ENCODE measurements around the gene RC3H1. TPM values are rescaled to one million over a fixed set of nuclear protein-coding genes. Genes with fewer than 3 reads are reported as not detected.
"Not testable (repeated sequence)": the region's sequence is repeated elsewhere in the genome, so short reads cannot be mapped to it uniquely, and the experiment has no call there.

Gene RC3H1
- total and polyA plus RNA-seq, 2 donors = 8.8 to 16.5 TPM

DNA sequence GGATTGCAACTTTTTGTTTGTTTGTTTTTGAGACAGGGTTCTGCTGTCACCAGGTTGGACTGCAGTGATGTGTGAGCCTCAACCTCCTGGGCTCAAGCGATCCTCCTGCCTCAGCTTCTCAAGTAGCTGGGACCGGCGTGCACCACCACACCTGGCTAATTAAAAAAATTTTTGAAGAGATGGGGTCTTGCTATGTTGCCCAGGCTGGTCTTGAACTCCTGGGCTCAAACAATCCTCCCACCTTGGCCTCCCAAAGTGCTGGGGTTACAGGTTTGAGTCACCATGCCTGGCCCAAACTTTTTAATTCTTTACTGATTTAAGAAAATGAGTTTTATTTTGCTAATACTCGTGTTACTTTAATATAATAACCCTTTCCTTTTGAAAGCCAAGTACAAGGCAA lies 73.6 kb downstream of the RC3H1 start:
- Histone ChIP-seq H3K4me1 (ENCODE audit: control insufficient read depth in 2 of 2, insufficient read depth in 2 of 2, low read length in 2 of 2) (no peaks in the 10 kb centered on the region), H3K27me3 (ENCODE audit: control insufficient read depth in 2 of 2, insufficient read depth in 1 of 2, low read length in 1 of 2) (no peaks in the 10 kb centered on the region), H3K4me3 (ENCODE audit: low read length in 2 of 2) (no peak overlapping the region), H3K36me3 (ENCODE audit: control insufficient read depth in 2 of 2, insufficient read depth in 2 of 2, low read length in 1 of 2) (peaks cover 39 to 72% of the 10 kb centered on the region in 2 donors), H3K9me3 (ENCODE audit: control insufficient read depth in 2 of 2, insufficient read depth in 1 of 2, low read length in 1 of 2) (no peaks in the 10 kb centered on the region), H3K27ac (ENCODE audit: low read depth in 1 of 2, low read length in 1 of 2) (no peak overlapping the region)
- over 99% methylated on average over 4 of the region's 4 CpGs for WGBS
- no peak for DNase-seq (ENCODE audit: low read depth in 6 of 9, low spot score in 9 of 9)

DNA sequence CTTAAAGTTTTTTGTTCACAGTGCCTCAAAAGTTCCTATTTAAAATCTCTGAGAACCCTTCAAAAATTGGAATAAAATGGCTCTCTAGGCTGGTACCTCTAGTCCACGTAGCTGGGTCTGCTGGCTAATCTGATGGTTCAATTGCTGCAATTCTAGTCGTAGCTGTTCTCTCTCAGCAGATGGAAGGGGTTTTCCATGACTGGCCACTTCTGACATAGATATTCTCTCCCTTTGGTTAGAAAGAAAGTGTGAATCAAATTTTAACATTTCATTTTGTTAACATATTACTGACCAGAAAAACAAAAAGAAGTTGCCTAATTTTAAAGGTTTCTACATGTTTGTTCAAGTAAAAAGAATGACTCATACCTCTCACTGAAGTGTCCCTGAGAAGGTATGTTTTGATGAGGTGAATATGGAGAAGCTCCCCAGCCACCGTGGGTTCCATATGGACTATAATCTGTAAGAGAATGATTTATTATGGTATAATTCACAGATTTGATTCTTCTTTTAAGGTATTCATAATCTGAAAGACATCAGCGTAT lies 75.7 kb downstream of the RC3H1 start:
- DNase-seq (ENCODE audit: low read depth in 6 of 9, low spot score in 9 of 9) = no peak
- Histone ChIP-seq H3K4me3 (ENCODE audit: low read length in 2 of 2) (no peak overlapping the region), H3K27me3 (ENCODE audit: control insufficient read depth in 2 of 2, insufficient read depth in 1 of 2, low read length in 1 of 2) (no peaks in the 10 kb centered on the region), H3K36me3 (ENCODE audit: control insufficient read depth in 2 of 2, insufficient read depth in 2 of 2, low read length in 1 of 2) (peaks cover 37 to 75% of the 10 kb centered on the region in 2 donors), H3K4me1 (ENCODE audit: control insufficient read depth in 2 of 2, insufficient read depth in 2 of 2, low read length in 2 of 2) (no peaks in the 10 kb centered on the region), H3K27ac (ENCODE audit: low read depth in 1 of 2, low read length in 1 of 2) (no peak overlapping the region), H3K9me3 (ENCODE audit: control insufficient read depth in 2 of 2, insufficient read depth in 1 of 2, low read length in 1 of 2) (no peaks in the 10 kb centered on the region)
- WGBS = 96% methylated on average over 4 of the region's 4 CpGs

DNA sequence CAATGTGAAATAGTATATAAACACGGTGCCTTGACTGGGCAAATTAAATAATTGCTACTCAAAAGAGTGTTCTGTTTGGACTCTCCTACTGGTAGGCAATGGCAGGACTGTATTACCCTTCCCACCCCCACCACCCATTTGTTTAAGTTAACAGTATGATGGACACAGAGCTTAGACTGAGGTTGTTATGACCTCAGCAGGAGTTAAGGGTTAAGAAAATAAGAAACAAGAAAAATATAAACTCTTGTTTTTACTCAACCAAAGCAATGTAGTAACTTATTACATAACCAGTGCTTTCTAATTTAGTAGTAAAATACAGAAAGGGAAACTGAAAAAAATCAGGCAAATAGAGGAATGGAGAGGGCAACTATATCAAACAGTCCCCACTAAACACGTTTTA lies 85.1 kb downstream of the RC3H1 start:
- no peak overlapping the region for H3K4me3 ChIP-seq (ENCODE audit: low read length in 2 of 2)
- no peak for DNase-seq (ENCODE audit: low read depth in 6 of 9, low spot score in 9 of 9)
- WGBS = 98% methylated on average over 2 of the region's 2 CpGs
- H3K27me3 ChIP-seq (ENCODE audit: control insufficient read depth in 2 of 2, insufficient read depth in 1 of 2, low read length in 1 of 2) = no peaks in the 10 kb centered on the region
- no peaks in the 10 kb centered on the region for H3K4me1 ChIP-seq (ENCODE audit: control insufficient read depth in 2 of 2, insufficient read depth in 2 of 2, low read length in 2 of 2)
- no peak overlapping the region for H3K27ac ChIP-seq (ENCODE audit: low read depth in 1 of 2, low read length in 1 of 2)
- peaks cover 22 to 51% of the 10 kb centered on the region in 2 donors for H3K36me3 ChIP-seq (ENCODE audit: control insufficient read depth in 2 of 2, insufficient read depth in 2 of 2, low read length in 1 of 2)
- no peaks in the 10 kb centered on the region for H3K9me3 ChIP-seq (ENCODE audit: control insufficient read depth in 2 of 2, insufficient read depth in 1 of 2, low read length in 1 of 2)

DNA sequence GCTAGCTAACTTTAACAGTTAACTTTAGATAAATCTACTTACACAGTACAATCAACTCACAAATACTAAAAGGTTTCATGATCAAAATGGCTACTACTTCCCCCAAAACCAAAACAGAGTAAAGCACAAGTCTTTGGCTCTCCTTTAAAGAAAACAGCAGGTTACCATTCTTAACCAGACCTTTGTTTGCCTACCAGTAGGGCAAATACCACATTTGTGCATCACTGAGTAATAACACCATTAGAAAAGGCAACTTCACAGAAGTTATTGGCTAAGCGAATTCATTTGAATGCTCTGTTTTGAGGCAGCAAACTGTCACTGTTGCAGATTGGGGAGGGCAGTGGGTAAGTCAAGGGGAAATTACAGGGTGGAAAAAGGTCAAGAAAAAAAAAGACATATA lies 87.7 kb downstream of the RC3H1 start:
- Histone ChIP-seq H3K36me3 (ENCODE audit: control insufficient read depth in 2 of 2, insufficient read depth in 2 of 2, low read length in 1 of 2) (peaks cover 15 to 37% of the 10 kb centered on the region in 2 donors), H3K27me3 (ENCODE audit: control insufficient read depth in 2 of 2, insufficient read depth in 1 of 2, low read length in 1 of 2) (no peaks in the 10 kb centered on the region)
- 96% methylated on average over 1 of the region's 1 CpG for WGBS

DNA sequence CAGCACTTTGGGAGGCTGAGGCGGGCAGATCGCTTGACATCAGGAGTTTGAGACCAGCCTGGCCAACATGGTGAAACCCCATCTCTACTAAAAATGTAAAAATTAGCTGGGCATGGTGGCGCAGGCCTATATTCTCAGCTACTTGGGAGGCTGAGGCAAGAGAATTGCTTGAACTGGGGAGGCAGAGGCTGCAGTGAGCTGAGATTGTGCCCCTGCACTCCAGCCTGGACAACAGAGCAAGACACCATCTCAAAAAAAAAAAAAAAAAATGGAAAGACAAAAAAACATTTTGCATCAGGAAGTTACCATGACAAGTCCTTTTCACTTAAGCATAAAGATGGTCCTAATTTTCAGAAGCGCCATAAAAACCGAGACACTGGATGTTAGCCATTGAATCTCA lies 91.6 kb downstream of the RC3H1 start:
- not testable (repeated sequence) for H3K4me3 ChIP-seq (ENCODE audit: low read length in 2 of 2); H3K36me3 ChIP-seq (ENCODE audit: control insufficient read depth in 2 of 2, insufficient read depth in 2 of 2, low read length in 1 of 2); H3K27ac ChIP-seq (ENCODE audit: low read depth in 1 of 2, low read length in 1 of 2); DNase-seq (ENCODE audit: low read depth in 6 of 9, low spot score in 9 of 9); H3K9me3 ChIP-seq (ENCODE audit: control insufficient read depth in 2 of 2, insufficient read depth in 1 of 2, low read length in 1 of 2); H3K4me1 ChIP-seq (ENCODE audit: control insufficient read depth in 2 of 2, insufficient read depth in 2 of 2, low read length in 2 of 2); H3K27me3 ChIP-seq (ENCODE audit: control insufficient read depth in 2 of 2, insufficient read depth in 1 of 2, low read length in 1 of 2)
- WGBS = 98% methylated on average over 5 of the region's 5 CpGs

More for the DNA sequence above, 87.7 kb downstream of the RC3H1 start:
- Histone ChIP-seq H3K4me3 (ENCODE audit: low read length in 2 of 2) (no peak overlapping the region), H3K9me3 (ENCODE audit: control insufficient read depth in 2 of 2, insufficient read depth in 1 of 2, low read length in 1 of 2) (no peaks in the 10 kb centered on the region), H3K27ac (ENCODE audit: low read depth in 1 of 2, low read length in 1 of 2) (no peak overlapping the region), H3K4me1 (ENCODE audit: control insufficient read depth in 2 of 2, insufficient read depth in 2 of 2, low read length in 2 of 2) (no peaks in the 10 kb centered on the region)
- DNase-seq (ENCODE audit: low read depth in 6 of 9, low spot score in 9 of 9) = no peak

DNA sequence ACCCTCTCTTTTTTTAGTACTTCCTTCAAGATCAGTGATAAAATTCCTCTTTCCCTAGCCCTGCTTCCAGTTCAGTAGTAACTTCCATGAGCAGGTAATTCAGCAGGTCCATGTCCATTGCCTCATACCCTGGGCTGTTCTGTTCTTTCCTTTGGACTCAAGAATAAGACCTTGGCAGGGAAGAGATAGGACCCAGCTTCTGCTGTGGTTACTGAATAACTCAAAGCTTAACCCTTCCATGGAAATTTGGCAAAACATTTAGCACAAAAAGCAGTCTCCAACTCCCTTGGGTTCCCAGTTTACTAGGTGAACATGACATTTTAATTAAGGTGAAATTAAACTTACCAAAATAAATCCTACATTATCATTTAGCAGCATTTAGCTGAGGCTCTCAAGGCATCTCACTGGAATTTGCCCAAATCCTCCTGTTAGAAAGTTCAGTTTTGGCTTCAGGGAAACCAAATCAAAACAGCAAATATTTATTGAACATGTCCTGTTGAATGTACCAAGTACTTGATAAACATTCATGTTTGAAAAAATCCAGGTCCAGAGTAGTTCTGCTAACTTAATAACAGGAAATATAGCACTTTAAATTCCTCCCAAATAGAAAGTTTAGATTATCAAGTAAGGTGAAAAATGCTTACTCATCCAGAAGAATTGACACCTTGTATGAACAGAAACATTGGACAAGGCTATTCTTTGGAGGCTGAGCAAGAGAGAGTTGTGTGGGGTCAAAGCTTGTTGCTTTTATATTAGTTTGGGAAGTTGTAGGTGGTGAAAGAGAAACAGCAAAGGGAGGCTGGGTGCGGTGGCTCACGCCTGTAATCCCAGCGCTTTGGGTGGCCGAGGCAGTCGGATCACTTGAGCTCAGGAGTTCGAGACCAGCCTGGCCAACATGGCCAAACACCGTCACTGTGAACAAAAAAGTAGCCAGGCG lies 96.6 kb downstream of the RC3H1 start:
- H3K4me1 ChIP-seq (ENCODE audit: control insufficient read depth in 2 of 2, insufficient read depth in 2 of 2, low read length in 2 of 2) = no peaks in the 10 kb centered on the region
- H3K4me3 ChIP-seq (ENCODE audit: low read length in 2 of 2) = no peak overlapping the region
- 98% methylated on average over 8 of the region's 8 CpGs for WGBS
- H3K9me3 ChIP-seq (ENCODE audit: control insufficient read depth in 2 of 2, insufficient read depth in 1 of 2, low read length in 1 of 2) = no peaks in the 10 kb centered on the region
- H3K36me3 ChIP-seq (ENCODE audit: control insufficient read depth in 2 of 2, insufficient read depth in 2 of 2, low read length in 1 of 2) = no peaks in the 10 kb centered on the region
- no peaks in the 10 kb centered on the region for H3K27me3 ChIP-seq (ENCODE audit: control insufficient read depth in 2 of 2, insufficient read depth in 1 of 2, low read length in 1 of 2)
- DNase-seq (ENCODE audit: low read depth in 6 of 9, low spot score in 9 of 9) = no peak
- no peak overlapping the region for H3K27ac ChIP-seq (ENCODE audit: low read depth in 1 of 2, low read length in 1 of 2)

GRCh38 chr1:173920861-173921260 lies 101.3 kb downstream of the RC3H1 start:
- H3K36me3 ChIP-seq (ENCODE audit: control insufficient read depth in 2 of 2, insufficient read depth in 2 of 2, low read length in 1 of 2) = no peaks in the 10 kb centered on the region

DNA sequence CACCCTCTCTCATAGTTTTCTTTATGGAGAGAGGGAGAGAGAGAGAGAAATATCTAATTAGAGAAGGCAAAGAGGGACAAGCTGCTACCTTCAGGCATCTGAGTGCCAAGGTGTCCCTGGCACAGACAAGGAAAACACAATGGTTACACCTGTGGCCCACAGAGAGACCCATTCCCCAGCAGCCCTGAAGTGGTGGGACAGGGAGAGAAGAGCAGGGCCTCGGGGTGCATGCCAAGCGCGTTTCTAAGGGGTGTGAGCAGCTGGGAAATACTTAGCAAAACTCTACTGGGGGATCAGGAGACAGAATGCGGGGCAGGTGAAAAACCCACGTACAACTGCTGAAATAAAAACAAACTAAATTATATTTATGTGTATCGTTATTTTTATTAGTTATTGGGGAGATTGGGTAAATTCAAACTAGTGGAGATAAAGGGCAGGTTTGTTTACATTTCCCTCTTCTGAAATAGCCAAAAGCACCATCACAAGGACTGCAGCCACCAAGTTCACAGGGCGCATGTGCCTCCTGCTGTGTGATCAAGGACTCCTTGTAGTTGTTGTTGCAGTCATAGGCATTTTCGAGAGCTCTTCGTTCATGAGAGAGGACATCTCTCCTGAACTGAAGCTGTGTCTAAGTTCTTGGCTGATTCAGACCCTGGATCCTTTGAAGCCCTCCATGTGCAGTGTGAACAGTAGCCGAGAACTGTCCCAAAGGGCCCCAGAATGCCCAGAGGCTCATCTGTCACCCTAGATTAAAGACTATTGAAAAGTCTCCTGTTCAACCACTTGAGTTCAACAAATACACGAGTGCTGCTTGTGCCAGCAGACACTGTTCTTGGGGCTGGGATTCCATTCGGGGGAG lies 104.3 kb downstream of the RC3H1 start:
- no peaks in the 10 kb centered on the region for H3K4me1 ChIP-seq (ENCODE audit: control insufficient read depth in 2 of 2, insufficient read depth in 2 of 2, low read length in 2 of 2)
- H3K36me3 ChIP-seq (ENCODE audit: control insufficient read depth in 2 of 2, insufficient read depth in 2 of 2, low read length in 1 of 2) = no peaks in the 10 kb centered on the region
- no peaks in the 10 kb centered on the region for H3K27me3 ChIP-seq (ENCODE audit: control insufficient read depth in 2 of 2, insufficient read depth in 1 of 2, low read length in 1 of 2)
- 97% methylated on average over 12 of the region's 12 CpGs for WGBS
- H3K27ac ChIP-seq (ENCODE audit: low read depth in 1 of 2, low read length in 1 of 2) = no peak overlapping the region
- H3K9me3 ChIP-seq (ENCODE audit: control insufficient read depth in 2 of 2, insufficient read depth in 1 of 2, low read length in 1 of 2) = peaks cover 0 to 3% of the 10 kb centered on the region in 2 donors
- DNase-seq (ENCODE audit: low read depth in 6 of 9, low spot score in 9 of 9) = no peak
- no peak overlapping the region for H3K4me3 ChIP-seq (ENCODE audit: low read length in 2 of 2)

More at GRCh38 chr1:173920861-173921260, 101.3 kb downstream of the RC3H1 start:
- Histone ChIP-seq H3K27ac (ENCODE audit: low read depth in 1 of 2, low read length in 1 of 2) (no peak overlapping the region), H3K27me3 (ENCODE audit: control insufficient read depth in 2 of 2, insufficient read depth in 1 of 2, low read length in 1 of 2) (no peaks in the 10 kb centered on the region), H3K4me3 (ENCODE audit: low read length in 2 of 2) (no peak overlapping the region), H3K4me1 (ENCODE audit: control insufficient read depth in 2 of 2, insufficient read depth in 2 of 2, low read length in 2 of 2) (no peaks in the 10 kb centered on the region), H3K9me3 (ENCODE audit: control insufficient read depth in 2 of 2, insufficient read depth in 1 of 2, low read length in 1 of 2) (no peaks in the 10 kb centered on the region)
- WGBS = 97% methylated on average over 5 of the region's 5 CpGs
- DNase-seq (ENCODE audit: low read depth in 6 of 9, low spot score in 9 of 9) = no peak

DNA sequence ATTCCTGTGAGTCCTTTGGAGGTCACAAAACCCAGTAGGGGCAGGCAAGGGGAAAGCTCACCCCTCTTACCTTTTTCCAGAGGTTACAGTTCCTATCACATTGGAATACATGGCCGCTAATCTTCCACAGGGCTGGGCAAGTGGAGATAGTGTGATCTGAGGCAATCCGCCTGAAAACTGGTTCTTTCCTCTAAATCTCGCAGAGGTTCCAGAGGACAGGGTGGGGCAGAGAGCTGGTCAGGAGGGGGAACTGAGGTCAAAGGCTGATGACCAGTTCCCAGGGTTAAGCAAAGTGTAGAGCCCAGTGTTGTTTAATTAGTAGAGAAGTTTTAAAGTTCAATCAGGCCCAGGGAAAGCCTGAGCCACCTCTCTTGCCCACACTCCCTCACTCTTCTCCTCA lies 105.0 kb downstream of the RC3H1 start, which contains the start of gene SERPINC1:
Gene SERPINC1 (minus strand): TSS at position 179 of the 400 bp plus-strand sequence. CDS start 68 bp downstream, at position 111.
- WGBS = 96% methylated on average over 3 of the region's 3 CpGs
- no peaks in the 10 kb centered on the region for H3K4me1 ChIP-seq (ENCODE audit: control insufficient read depth in 2 of 2, insufficient read depth in 2 of 2, low read length in 2 of 2)
- no peak within 1 kb of the TSS for H3K27ac ChIP-seq (ENCODE audit: low read depth in 1 of 2, low read length in 1 of 2)
- H3K36me3 ChIP-seq (ENCODE audit: control insufficient read depth in 2 of 2, insufficient read depth in 2 of 2, low read length in 1 of 2) = no peaks in the 10 kb centered on the region
- peaks cover 0 to 3% of the 10 kb centered on the region in 2 donors for H3K9me3 ChIP-seq (ENCODE audit: control insufficient read depth in 2 of 2, insufficient read depth in 1 of 2, low read length in 1 of 2)
- DNase-seq (ENCODE audit: low read depth in 6 of 9, low spot score in 9 of 9) = no peak
- H3K4me3 ChIP-seq (ENCODE audit: low read length in 2 of 2) = no peak within 1 kb of the TSS
- no peaks in the 10 kb centered on the region for H3K27me3 ChIP-seq (ENCODE audit: control insufficient read depth in 2 of 2, insufficient read depth in 1 of 2, low read length in 1 of 2)
